Germinal center (tissue), 1 donor: ENCODE data around the gene STEAP2.
"Not testable (repeated sequence)": the region's sequence is repeated elsewhere in the genome, so short reads cannot be mapped to it uniquely, and the experiment has no call there.

Source experiments
- DNase-seq: peaks from one replicate; pipeline ENCODE4 v3.0.0; 2012; ENCODE audit warnings: mixed read lengths, low spot score

STEAP2 gene

DNA sequence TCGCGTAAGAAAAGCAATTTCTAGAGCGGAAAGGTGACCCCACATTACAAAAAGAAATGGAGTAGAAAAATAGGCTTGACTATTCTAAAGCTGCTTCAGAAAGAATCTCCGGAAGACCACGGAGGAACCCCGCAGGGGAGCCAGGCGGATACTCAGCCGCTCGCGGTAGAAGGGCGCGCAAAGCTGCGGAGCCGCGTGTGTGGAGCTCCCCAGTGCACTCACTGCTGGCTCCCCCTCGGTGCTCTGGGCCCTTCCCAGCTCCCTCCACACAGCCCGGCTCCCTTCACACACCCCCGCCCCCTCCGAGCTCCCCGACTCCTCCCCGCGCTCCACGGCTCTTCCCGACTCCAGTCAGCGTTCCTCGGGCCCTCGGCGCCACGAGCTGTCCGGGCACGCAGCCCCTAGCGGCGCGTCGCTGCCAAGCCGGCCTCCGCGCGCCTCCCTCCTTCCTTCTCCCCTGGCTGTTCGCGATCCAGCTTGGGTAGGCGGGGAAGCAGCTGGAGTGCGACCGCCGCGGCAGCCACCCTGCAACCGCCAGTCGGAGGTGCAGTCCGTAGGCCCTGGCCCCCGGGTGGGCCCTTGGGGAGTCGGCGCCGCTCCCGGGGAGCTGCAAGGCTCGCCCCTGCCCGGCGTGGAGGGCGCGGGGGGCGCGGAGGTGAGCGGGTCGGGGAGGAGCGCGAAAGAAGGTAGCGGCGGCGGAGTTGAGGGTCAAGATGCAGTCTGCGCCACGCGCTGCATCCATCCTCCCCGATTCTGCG, at the start of gene STEAP2:
Gene STEAP2 (plus strand): TSS at position 350 of the 758 bp plus-strand sequence. CDS start 13,343 bp downstream, outside the sequence.
- peak; percentile 10 for DNase-seq

DNA sequence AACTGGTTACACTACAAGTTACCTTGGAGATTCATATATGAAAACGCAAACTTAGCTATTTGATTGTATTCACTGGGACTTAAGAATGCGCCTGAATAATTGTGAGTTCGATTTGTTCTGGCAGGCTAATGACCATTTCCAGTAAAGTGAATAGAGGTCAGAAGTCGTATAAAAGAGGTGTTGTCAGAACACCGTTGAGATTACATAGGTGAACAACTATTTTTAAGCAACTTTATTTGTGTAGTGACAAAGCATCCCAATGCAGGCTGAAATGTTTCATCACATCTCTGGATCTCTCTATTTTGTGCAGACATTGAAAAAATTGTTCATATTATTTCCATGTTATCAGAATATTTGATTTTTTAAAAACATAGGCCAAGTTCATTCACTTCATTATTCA, 48.0 kb upstream of the STEAP2 start:
- no peak for DNase-seq

DNA sequence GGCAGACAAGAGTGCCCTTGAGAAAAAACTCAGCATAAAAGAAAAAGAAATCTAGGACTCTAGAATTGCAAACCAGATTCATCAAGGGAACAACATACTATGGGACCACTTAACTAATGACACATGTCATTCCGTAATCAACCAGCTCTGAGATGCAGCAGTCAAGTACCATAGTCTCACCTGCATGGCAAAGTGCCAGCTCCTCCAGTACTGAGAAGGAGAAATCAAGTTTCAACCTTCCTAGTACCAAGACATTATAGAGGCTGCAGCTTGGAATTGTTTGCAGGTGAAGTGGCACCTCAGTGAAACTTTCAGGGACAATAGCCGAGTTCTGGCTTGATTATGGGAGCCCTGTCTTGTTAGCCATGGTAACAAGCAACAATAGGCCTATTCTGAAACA, 45.8 kb upstream of the STEAP2 start:
- DNase-seq, result no peak

DNA sequence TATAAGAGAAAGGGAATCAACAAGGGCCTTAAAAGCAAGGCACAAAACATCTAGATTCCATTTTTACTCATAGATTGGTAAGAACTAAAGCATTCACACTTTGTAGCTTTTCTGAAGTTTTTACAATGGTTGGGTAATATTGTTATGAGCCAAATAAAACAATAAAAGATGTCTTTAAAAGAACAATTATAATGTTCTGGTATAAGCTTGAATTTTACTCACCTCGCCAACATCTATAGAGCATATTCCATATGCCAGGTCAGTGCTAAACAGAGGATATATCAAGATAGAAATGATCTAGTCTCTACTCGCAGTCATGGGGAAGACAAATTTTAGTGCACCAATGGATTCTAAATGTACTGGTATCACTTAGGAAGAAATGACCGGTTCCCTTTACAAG, 45.4 kb upstream of the STEAP2 start:
- no peak for DNase-seq

DNA sequence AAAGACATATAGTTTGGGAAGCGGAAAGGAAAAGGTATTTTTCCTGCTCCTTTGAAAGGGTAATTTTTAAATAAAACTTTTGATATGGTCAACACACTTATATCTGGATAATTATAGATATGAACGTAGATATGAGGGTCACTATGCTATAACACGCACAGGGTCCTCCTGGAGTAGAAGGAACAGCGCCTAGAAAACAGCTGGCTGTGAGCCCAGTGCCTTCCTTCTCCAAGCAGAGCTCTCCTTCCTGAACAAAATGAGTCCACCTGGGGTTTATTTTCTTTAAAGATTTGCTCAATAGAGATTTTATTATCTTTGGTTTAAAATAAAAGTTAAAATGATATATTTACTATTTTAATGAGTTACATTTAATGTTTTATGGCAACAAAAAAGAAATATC, 44.2 kb upstream of the STEAP2 start:
- no peak for DNase-seq

DNA sequence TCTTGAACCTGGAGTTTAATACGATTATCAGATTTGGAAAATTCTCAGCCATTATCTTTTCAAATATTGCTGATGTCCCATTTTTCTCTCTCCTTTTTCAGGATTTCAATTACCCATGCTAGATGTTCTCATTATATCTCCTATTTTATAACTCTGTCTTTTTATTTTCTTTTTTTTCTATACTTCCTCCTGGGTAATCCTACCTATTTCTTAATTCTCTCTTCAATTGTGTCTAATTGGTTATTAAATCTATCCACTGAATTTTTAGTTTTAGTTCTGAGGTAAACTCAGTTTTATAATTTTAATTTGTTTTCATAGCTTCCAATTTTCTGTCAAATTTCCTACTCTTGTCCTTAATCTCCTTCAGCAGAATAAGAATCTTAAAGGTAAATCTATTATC, 41.6 kb upstream of the STEAP2 start:
- no peak for DNase-seq

DNA sequence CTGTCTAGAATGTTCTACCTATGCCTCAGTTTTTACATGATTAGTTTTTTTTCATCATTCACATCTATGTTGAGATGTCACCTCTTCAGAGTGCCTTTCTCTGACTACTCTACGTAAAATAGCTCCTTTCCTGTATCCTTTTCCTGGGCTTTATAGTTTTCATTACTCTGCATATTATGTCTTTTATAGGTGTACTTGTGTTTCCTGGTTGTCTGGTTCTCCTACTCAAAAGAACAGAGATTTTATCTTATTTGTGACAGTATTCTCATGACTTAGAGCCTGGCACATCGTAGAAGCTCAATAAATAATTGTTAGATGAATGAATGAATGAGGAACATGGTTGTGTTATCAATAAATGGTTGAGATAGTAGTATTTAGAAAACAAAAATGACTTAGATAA, 39.4 kb upstream of the STEAP2 start:
- DNase-seq, result no peak

DNA sequence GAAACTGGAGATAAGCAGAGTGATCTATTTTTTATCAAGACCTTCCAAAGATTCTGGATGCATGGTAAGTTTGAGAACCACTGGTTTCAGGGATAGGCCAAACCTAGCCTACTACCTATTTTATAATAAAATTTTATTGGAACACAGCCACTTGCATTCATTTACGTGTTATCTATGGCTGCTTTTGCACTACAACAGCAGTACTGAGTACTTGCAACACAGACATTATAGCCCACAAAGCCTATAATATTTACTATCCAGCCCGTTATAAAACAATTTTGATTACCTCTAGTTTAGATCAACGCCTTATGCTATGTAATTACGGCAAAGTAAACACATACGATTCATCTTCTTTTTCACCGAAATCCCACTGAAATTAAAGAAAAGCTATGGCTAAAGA, 38.9 kb upstream of the STEAP2 start:
- no peak for DNase-seq

DNA sequence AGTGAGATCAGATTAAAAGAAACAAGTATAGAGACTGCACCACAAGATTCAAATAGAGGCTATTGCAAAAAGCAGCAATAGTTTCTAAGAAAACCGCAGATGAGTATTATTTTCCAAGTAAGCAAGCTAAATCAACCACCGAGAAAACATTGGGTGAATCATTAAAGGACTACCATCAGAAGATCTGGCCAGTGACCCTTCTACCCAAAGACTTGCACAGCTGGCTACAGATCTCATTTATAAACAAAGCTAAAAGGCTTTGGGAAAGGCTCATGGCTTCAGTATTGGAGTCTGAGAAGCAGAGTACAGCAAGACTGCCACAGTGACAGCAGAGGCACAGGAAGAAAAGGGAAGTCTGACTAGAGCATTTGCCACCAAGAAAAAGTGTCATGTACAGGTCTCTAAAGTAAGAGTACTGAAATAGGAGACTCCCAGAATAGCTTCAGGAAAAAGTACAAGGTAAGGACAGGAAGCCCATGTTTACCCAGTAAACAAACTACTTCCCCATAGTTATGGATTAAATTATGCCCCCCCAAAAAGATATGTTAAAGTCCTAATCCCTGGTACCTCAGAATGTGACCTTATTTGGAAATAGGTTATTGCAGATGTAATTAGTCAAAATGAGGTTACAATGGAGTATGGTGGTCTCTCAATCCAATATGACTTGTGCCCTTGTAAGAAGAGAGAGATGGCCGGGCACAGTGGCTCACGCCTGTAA, 38.3 kb upstream of the STEAP2 start:
- DNase-seq, result no peak

DNA sequence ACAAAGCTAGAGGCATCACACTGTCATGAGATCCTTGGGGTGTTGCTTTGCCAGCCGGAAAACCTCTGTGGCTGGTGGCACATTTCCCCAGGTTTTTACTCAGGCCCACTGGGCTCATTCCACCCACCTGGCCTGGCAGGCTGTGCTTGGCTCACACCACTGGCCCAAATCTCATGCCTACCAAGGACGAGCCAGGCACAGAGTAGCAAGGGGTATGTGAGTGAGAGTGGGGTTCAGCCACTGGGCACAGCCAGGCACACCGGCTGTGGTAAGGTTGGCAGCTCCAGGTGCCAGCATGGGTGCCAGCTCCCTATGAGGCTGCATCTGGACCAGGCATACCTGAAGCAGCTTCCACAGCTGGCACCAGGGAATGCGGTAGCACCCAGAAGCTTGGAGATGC, 35.9 kb upstream of the STEAP2 start:
- no peak for DNase-seq

DNA sequence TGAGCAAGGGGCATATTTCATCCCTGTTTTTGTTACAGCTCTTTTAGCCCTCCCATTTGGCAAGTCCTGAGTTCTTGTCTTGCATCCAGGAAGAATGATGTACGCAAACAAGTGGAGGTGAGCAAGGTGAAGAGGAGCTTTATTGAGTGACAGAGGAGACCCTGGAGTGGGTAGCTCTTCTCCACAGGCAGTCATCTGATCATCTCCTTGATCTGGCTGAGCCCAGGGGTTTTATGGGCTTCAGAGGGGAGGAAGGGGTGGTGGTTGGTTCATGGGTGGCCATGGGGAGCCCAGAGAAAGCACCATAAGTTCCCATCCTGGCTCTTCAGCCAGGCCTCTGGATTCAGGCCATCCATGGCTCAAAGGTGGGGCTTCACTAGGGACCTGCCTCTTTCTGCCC, 35.3 kb upstream of the STEAP2 start:
- DNase-seq, result no peak

DNA sequence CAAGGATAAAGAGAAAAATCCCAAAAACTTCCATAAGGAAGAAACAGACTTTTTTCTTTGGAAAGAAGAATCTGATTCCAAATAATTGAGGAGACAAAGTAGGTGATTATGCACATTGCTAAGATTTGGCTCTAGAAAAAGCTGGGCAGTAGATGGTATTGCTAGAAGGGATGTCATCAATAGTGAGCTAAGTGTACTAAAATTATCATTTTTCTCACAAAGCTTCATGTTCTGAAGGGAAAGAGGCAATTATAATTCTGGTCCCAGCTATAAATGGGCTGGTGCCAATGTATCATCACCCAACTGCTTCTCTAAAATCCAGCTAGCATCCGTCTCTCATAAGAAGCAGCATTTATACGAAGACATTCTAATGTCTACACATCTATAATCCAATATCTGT, 33.4 kb upstream of the STEAP2 start:
- DNase-seq, result no peak

DNA sequence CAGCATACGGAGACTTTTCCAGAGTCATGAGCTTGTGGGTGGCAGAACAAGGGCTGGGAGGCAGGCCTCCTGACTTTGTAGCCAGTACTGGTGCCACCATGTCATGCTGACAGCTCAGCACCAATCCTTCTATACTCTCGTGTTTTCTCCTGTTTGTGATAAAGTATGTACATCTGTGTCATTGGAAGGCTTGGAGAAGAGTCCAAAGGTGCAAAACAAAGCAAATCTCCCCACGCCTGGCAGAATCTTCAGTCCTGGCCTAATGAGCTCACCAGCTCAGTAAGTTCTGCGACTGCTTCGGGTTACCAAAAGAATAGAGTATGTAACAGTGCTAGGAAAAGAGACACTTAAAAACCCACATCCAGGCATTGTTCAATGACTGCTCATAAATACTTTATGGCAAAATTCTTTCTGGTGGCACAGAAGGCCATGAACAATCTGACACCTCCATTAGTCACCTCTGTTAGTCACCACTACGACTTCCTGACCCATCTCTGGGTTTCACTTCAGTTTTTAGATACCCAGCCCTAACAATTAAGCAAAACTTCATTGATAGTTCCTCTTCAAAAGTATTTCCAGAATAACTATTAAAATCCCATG, 32.8 kb upstream of the STEAP2 start:
- DNase-seq, result no peak

DNA sequence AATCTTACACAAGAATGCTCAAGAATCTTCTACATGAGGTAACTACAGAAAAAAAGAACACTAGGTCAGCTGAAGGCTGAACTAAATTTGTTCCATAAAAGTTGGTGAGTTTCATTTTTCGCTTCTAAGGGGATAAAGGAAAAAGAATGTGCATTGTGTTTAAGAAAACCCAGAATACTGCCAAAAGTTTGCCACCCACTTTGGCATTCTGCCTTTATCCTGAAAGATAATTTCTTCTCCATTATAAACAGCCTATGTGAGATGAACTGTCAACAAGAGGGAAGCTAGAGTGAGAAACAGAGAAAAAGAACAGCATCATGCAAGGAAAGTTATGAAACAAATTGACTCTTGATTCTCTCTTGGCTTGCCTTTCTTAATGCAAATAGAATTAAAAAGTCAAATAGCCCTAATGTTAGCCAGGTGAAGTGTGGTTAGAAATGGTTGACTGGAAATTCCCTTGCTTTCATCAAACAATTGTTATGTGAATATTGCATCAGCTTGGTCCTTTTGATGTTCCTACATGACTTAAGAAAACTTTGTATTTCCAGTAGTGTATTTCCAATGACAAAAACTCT, 31.4 kb upstream of the STEAP2 start:
- DNase-seq, result no peak

DNA sequence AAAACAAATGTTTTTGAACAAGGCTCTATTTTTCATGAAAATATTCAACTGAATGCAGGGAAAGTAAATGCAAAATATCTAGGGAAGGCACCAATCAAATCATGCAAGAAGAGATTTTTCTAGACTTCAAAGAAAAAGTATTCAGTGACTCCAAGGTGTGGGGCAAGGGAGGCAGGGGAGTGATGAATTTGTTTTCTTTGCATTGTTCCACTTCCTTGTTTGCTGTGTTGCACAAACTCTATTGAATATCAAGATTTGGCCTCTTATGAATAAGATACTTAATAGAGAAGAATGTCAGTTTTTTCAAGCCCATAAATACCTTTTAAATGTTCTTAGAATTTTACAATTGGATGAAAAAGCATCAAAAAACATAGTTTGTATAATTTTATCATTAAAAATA, 30.9 kb upstream of the STEAP2 start:
- no peak for DNase-seq

DNA sequence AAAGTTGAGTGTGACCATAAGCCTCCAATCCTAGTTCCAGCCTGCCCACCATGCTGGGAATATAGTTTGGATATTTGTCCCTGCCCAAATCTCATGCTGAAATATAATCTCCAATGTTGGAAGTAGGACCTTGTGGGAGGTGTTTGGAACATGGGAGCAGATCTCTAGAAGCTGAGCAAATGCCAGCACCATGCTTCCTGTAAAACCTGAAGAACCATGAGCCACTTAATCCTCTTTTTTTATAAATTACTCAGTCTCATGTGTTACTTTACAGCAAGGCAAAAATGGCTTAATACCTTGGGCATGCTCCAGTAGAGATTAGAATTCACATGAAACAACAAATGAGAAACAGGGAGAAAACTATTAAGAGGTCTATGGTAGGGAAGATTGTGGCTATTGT, 30.1 kb upstream of the STEAP2 start:
- DNase-seq, result no peak

DNA sequence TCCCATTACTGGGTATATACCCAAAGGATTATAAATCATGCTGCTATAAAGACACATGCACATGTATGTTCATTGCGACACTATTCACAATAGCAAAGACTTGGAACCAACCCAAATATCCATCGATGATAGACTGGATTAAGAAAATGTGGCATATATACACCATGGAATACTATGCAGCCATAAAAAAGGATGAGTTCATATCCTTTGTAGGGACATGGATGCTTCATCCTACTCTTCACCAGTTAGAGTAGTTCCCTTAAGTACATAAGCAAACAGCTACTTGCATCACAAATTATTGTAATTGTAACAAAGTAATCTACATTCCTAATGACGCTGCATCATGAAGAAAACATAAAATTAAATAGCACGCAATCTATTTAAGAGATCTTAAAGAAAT, 25.2 kb upstream of the STEAP2 start:
- not testable (repeated sequence) for DNase-seq

DNA sequence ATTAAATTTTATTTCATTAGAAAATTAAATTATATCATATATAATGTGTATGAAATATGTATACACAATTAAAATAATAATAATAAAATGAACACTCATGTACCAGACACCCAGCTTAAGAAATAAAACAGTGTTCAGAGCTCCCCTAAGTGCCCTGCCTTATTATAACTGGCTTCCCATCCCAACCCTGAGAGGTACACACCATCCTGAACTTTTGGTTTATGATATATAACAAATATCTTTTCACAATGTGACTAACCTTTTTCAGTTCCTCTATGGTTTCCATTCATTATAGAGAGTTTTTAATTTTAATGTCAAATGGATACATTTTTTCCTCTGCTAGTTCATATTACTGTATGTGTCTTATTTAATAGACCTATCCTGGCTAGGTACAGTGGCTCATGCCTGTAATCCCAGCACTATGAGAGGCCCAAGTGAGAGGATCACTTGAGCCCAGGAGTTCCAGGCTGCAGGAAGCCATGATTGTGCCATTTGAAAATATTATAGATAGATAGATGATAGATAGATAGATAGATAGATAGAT, 24.0 kb upstream of the STEAP2 start:
- DNase-seq, result no peak

DNA sequence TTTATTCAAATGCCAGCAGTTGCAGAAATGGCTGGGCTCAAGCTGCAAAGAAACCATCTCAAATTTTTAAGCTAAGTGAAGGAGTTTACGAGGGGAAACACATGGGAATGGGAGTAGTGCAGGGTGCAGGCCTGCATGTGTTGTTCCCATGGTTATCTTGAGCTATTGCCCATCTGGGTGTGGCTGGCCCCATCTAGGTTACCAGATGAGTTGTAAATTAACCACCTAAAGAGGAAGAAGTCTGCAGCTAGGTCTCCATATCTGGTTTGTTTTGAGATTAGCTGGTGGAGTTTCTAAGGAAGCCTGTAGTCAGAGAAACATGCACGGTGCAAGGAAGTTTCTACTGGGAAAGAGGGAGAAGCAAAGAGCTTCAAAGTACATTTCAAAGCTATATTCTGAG, 23.3 kb upstream of the STEAP2 start:
- DNase-seq, result no peak

DNA sequence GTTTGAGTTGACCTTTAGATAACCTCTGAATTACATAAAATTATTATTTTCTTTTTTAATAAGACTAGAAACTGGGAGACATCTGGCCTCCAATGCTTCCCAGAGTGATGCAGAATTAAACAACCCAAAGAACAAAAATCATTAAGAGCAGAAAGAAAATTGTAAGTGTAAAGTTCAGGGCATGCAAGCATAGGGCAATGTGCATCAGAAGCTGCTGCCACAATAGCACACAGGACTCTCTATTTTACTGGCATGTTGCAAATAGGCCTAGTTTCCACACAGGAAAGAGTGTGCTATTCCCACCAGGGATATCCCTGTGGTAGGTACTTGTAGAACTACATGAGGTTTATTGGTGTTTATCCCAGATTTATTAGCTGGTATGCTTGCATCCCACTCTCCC, 20.5 kb upstream of the STEAP2 start:
- no peak for DNase-seq

DNA sequence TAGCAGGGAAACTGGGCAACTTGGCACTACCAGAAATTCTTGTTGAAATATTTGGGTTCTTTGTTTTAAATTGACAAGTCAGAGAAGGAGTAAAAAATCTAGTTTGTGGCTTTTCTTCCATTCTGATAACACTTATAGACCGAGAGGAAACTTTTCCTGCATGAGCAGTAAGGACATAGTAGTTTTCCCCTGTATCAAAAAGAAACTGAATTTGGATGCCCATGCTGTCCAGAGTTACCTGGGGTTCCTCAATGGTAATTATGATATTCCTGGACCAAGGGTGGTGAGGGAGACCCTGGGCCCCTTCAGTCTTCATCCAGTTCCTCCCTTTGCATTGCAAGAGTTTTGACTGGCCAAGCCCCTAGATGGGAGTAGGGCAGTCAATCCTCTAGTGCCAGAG, 19.9 kb upstream of the STEAP2 start:
- no peak for DNase-seq

DNA sequence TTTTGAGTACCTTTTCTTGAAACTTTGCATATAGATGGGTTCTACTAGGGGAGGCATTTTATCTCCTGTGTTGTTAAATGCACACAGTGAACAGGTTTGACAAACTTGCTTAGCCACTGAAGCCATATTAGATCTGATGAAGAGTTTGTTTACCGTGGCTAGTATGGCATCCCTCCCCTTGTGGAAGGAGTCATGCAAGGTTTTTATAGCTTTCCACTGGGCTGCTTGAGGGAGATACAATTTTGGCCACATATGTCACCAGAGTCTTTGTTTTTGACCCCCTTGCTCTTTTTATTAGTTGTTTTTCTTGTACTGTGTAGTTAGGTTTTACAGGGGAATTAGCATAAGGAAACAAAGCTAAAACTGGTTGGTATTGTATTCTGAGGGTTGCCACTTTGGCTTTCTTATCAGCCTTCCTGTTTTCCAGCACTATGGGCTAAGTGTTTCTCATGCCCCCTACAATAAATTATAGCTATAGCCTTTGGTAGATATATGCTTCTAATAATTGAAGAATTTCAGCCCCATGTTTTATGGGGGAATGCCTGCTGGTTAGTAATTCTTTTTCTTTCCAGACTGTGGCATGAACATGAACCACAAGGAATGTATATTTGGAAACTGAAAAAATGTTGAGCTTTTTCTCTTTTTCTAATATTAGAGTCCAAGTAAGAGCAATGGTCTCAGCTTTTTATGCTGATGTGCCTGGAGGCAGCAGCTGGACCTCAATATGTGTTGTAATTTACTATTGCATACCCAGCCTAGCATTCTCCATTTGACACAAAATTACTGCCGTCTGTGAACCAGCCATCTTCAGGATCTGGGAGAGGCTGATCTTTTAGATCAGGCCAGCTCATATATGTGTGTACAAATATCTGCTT, 18.4 kb upstream of the STEAP2 start:
- DNase-seq, result no peak
